Lung (tissue), 12 donors: ENCODE measurements around the gene SIX5. TPM values are rescaled to one million over a fixed set of nuclear protein-coding genes. Genes with fewer than 3 reads are reported as not detected.

Source experiments
- ATAC-seq: fragments of 200-7000 bp; cut with Tn5 transposase; one replicate; pipeline ENCODE4 v1.9.1; 2020; ENCODE audit warnings: moderate number of reproducible peaks; ENCODE audit not compliant: insufficient read depth, low FRiP score
- DNase-seq, 3 donors: peaks; one replicate each; pipeline ENCODE4 v3.0.0-alpha.2; 2013 to 2017
- H3K27ac ChIP-seq, 2 donors: one replicate each; pipeline ENCODE4 v1.5.1; 2013; ENCODE audit warnings: mild to moderate bottlenecking in 2 of 2, moderate library complexity in 2 of 2, control low read depth in 1 of 2, inconsistent platforms in 1 of 2, low read depth in 1 of 2, low read length in 1 of 2
- H3K27me3 ChIP-seq, 3 donors: one replicate each; pipeline ENCODE4 v1.5.1; 2013; ENCODE audit warnings: low read length in 2 of 3; ENCODE audit not compliant: control insufficient read depth in 3 of 3, insufficient read depth in 3 of 3
- H3K36me3 ChIP-seq, 4 donors: one replicate each; pipeline ENCODE4 v1.5.1; 2013; ENCODE audit warnings: low read length in 4 of 4, mild to moderate bottlenecking in 1 of 4, moderate library complexity in 1 of 4; ENCODE audit not compliant: control insufficient read depth in 4 of 4, insufficient read depth in 4 of 4
- H3K4me1 ChIP-seq, 5 donors: one replicate each; pipeline ENCODE4 v1.5.1; 2013; ENCODE audit warnings: low read length in 5 of 5, mild to moderate bottlenecking in 2 of 5, moderate library complexity in 1 of 5; ENCODE audit not compliant: control insufficient read depth in 5 of 5, insufficient read depth in 5 of 5
- H3K4me3 ChIP-seq: one replicate; pipeline ENCODE4 v1.5.1; 2013; ENCODE audit warnings: mild to moderate bottlenecking, control low read depth, moderate library complexity
- H3K9ac ChIP-seq, 2 donors: one replicate each; pipeline ENCODE4 v1.5.1; 2013; ENCODE audit warnings: low read length in 2 of 2, control low read depth in 1 of 2; ENCODE audit not compliant: insufficient read depth in 1 of 2
- H3K9me3 ChIP-seq, 4 donors: one replicate each; pipeline ENCODE4 v1.5.1; 2013; ENCODE audit warnings: low read length in 3 of 4, mild to moderate bottlenecking in 1 of 4, moderate library complexity in 1 of 4; ENCODE audit not compliant: control insufficient read depth in 4 of 4, insufficient read depth in 3 of 4
- WGBS, 2 donors: extraction: QIAGEN DNeasy Blood & Tissue Kit; methylation state at CpG; one replicate each; pipeline ENCODE4 v1.1.7; 2013; 5-methylcytosine and 5-hydroxymethylcytosine counted together
- polyA plus RNA-seq, 2 donors: library from polyadenylated mRNA; stranded (reverse); fragments of 200-250 nt; gene quantifications; one replicate each; pipeline ENCODE4 v1.2.1, GENCODE V29; 2013
- total RNA-seq, 2 donors: library from RNA; depleted of rRNA in 1 of 2; stranded (reverse); fragments of >200 nt in 1 of 2; gene quantifications; one replicate each; pipeline ENCODE4 v1.2.1, GENCODE V29; 2014 to 2021
- TF ChIP-seq, protein P1 (sequence below): IDR thresholded peaks from 2 replicates; pipeline ENCODE4 v1.5.1; 2012; ENCODE audit warnings: mild to moderate bottlenecking; ENCODE audit errors: control extremely low read depth, extremely low read depth
- donor health status: control.
- donor health status: control.
- donor health status: Bipolar disorder and iron deficiency.
- donor health status: healthy.
- donor health status: DM: yes; HTN: yes; CAD: no.

Gene SIX5
- total and polyA plus RNA-seq, 4 donors: 11.7 to 17.4 (median 13.1) TPM

DNA sequence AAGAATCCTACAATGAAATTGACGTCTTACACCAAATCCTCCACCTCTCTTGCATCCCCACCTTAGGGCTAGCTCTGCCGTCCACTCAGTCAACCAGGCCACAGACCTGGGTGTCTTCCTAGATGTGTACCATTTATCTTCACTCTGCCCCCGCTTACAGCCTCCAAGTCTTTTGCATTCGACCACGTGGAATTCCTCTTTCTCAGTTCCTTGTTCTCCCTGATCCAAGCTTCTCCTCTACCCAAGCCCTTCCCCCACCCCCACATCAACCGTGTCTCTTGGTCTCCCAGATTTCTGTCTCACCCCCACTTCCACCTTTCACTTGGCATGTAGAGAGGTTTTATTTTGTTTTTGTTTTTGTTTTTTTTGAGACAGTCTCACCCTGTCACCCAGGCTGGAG lies 24.8 kb upstream of the SIX5 start:
- DNase-seq (no peak), ATAC-seq (no peak)
- no peaks in the 10 kb centered on the region for H3K27me3 ChIP-seq
- 37 to 49% methylated on average over 6 of the region's 6 CpGs for WGBS, 2 donors
- H3K36me3 ChIP-seq: peaks cover 0 to 8% (median 2%) of the 10 kb centered on the region in 4 donors
- H3K4me3 ChIP-seq: no peak overlapping the region
- TF ChIP-seq, protein P1, sequence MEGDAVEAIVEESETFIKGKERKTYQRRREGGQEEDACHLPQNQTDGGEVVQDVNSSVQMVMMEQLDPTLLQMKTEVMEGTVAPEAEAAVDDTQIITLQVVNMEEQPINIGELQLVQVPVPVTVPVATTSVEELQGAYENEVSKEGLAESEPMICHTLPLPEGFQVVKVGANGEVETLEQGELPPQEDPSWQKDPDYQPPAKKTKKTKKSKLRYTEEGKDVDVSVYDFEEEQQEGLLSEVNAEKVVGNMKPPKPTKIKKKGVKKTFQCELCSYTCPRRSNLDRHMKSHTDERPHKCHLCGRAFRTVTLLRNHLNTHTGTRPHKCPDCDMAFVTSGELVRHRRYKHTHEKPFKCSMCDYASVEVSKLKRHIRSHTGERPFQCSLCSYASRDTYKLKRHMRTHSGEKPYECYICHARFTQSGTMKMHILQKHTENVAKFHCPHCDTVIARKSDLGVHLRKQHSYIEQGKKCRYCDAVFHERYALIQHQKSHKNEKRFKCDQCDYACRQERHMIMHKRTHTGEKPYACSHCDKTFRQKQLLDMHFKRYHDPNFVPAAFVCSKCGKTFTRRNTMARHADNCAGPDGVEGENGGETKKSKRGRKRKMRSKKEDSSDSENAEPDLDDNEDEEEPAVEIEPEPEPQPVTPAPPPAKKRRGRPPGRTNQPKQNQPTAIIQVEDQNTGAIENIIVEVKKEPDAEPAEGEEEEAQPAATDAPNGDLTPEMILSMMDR: no peak
- no peak overlapping the region for H3K9ac ChIP-seq
- H3K4me1 ChIP-seq: peaks cover 0 to 16% (median 7%) of the 10 kb centered on the region in 5 donors
- no peak overlapping the region for H3K27ac ChIP-seq
- no peaks in the 10 kb centered on the region for H3K9me3 ChIP-seq

DNA sequence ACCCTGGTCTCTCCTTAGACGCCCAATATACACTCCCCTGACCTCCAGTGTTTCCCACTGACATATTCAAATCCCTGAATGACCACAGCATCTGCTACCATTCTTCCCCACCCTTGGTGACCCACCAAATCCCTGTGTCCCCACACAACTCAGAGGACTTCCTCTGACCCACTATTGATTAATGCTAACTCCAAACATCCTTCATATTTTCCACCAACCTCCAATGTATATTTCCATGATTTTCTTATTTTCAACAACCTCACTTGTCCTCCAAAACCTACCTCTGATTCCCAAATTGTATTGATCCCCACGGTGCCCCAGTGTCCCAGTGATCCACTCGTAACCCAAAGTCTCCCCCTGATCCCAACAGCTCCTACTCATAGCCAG lies 24.1 kb upstream of the SIX5 start:
- DNase-seq (no peak), ATAC-seq (no peak)
- peaks cover 0 to 13% (median 4%) of the 10 kb centered on the region in 4 donors for H3K36me3 ChIP-seq
- peaks cover 0 to 16% (median 7%) of the 10 kb centered on the region in 5 donors for H3K4me1 ChIP-seq
- TF ChIP-seq, protein P1: no peak
- H3K9ac ChIP-seq: peak overlapping the region; percentile 41 to 82
- WGBS, 2 donors: 42 to 52% methylated on average over 3 of the region's 3 CpGs
- H3K27ac ChIP-seq: peak overlapping the region in 1 of 2 donors; percentile 42
- H3K4me3 ChIP-seq: no peak overlapping the region
- no peaks in the 10 kb centered on the region for H3K27me3 ChIP-seq
- H3K9me3 ChIP-seq: no peaks in the 10 kb centered on the region

DNA sequence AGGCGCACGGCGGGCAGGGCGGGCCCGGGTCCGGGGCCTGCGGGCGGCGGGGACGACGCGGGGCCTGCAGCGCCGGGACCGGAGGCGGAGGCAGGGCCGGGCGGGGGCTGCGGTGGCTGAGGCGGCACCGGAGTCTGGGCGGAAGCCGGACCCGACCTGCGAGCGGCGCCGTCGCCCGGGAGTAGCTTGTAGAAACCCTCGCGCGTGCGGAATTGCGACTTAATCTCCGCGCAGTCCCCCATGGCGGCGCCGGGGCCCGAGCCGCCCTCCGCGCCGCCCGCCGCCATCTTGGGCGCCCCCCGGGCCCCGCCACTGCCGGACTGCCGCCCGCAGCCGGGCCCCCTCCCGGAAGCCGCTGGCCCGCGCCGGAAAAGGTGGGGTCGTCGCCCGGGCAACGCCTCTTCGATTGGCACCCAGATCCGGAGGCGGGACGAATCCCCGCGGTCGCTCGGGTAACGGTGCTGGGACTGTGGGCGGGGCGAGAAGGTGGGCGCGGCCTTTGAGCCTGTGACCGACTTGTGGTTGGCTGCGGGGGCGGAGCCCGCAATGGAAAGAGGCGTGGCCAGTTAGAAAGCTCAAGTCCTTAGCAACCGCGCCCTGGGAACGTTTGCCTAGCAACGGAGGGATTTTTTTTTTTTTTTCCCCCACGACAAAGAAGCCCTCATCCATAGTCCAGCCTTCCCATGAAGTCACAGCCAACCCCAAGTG lies 23.6 kb upstream of the SIX5 start, which contains the start of gene DMWD:
Gene DMWD (minus strand): TSS at position 376 of the 708 bp plus-strand sequence. CDS start 89 bp downstream, at position 287.
- Histone ChIP-seq H3K9ac (peak within 1 kb of the TSS; percentile 41 to 82), H3K27me3 (no peaks in the 10 kb centered on the region), H3K9me3 (no peaks in the 10 kb centered on the region), H3K27ac (peak within 1 kb of the TSS; percentile 82 to 94), H3K4me3 (peak within 1 kb of the TSS; percentile 85), H3K4me1 (peaks cover 0 to 16% (median 7%) of the 10 kb centered on the region in 5 donors), H3K36me3 (peaks cover 0 to 16% (median 4%) of the 10 kb centered on the region in 4 donors)
- DNase-seq (peak; percentile 99 to 100 (median 100)), ATAC-seq (peak; percentile 98)
- TF ChIP-seq, protein P1: no peak
- WGBS, 2 donors: 1% methylated on average over 52 to 86 of the region's 86 CpGs
